WTC11 (cell line): ENCODE data around the gene UBR4.

ENCODE experiments used
- ARID4B ChIP-seq: sonication (generic); formaldehyde crosslinking; IDR thresholded peaks from 2 replicates; pipeline ENCODE4 v1.8.0; 2023; ENCODE audit warnings: missing genetic modification reagents, mild to moderate bottlenecking, borderline replicate concordance
- CTCF ChIP-seq: fragments of 200-600 bp; IDR thresholded peaks from 2 replicates; pipeline ENCODE4 v1.8.0; 2022; ENCODE audit warnings: antibody characterized with exemption
- GABPB1 ChIP-seq: sonication (generic); formaldehyde crosslinking; IDR thresholded peaks from 2 replicates; pipeline ENCODE4 v1.8.1; 2023; ENCODE audit warnings: mild to moderate bottlenecking, missing genetic modification reagents
- KAT7 ChIP-seq: sonication (generic); formaldehyde crosslinking; IDR thresholded peaks from 2 replicates; pipeline ENCODE4 v1.8.1; 2023; ENCODE audit warnings: missing genetic modification reagents, mild to moderate bottlenecking, borderline replicate concordance
- USF1 ChIP-seq: sonication (generic); formaldehyde crosslinking; IDR thresholded peaks from 2 replicates; pipeline ENCODE4 v1.8.0; 2022; ENCODE audit warnings: mild to moderate bottlenecking, missing genetic modification reagents
- ZSCAN18 ChIP-seq: fragments of 250-450 bp; sonication (Bioruptor Pico); IDR thresholded peaks from 2 replicates; pipeline ENCODE4 v2.1.2; 2022; ENCODE audit warnings: mild to moderate bottlenecking, moderate library complexity

- TF ChIP-seq GABPB1 (CRISPR knock-in tag) (no peak), USF1 (CRISPR knock-in tag) (no peak), CTCF (no peak), ZSCAN18 (CRISPR knock-in tag) (no peak), KAT7 (no peak), ARID4B (CRISPR knock-in tag) (no peak)
These were observed 48.3 kb upstream of the UBR4 start for GRCh38 chr1:19258353-19258752.
